Colon (tissue), 2 donors: ENCODE results near the gene FSD2.
"Not testable (repeated sequence)": the region's sequence is repeated elsewhere in the genome, so short reads cannot be mapped to it uniquely, and the experiment has no call there.

ENCODE experiments used
- FAIRE-seq: peaks from 2 replicates; lab custom pipeline; 2012; peaks lifted over from hg19 to GRCh38; lab: Jason Lieb, UNC
- donor health status: control.
- donor health status: control.

FSD2 gene

GRCh38 chr15:82830427-82831173 is 24.7 kb upstream of the FSD2 start:
- FAIRE-seq, result no peak

DNA sequence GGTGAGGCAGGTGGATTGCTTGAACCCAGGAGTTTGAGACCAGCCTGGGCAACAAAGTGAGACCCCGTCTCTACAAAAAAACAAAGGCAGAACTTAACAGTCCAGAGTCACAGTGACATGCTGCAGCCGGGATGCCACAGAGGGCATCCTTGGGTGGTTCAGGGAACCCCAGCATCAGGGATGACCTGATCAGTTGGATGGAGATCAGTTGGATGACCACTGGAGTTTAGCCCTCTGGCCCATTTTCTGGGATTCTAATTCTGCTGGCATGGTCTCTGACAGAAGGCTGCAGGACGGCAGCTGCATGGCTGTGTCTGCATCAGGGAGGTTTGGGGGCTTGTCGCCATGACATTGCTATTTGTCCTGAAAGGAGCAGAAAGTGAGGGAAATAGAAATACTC is 23.4 kb upstream of the FSD2 start:
- no peak for FAIRE-seq

GRCh38 chr15:82828075-82828474 is 22.2 kb upstream of the FSD2 start:
- no peak for FAIRE-seq

- no peak for FAIRE-seq
Measured at GRCh38 chr15:82823049-82823448, 17.2 kb upstream of the FSD2 start.

DNA sequence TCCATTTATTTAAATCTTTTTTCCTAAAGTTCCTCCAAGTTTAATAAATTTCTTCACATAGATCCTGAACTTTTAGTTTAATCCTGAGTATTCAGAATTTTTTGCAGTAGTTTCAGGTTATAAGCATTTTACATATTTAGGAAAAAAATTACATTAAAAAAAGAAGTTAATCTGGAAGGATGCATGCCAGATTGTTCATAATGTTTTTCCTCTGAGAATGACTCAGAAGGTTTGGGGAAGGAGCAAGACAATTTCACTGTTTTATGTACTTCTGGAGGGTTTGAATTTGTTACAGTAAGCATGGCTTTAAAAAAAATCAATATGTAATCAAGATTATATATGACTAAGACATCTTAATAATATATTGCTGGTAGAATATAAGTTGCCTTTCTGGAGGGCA is 16.0 kb upstream of the FSD2 start:
- FAIRE-seq, result not testable (repeated sequence)

- FAIRE-seq, result not testable (repeated sequence)
Measured at GRCh38 chr15:82821396-82821795, 15.5 kb upstream of the FSD2 start.

- FAIRE-seq, result no peak
Measured at GRCh38 chr15:82820128-82820527, 14.3 kb upstream of the FSD2 start.

DNA sequence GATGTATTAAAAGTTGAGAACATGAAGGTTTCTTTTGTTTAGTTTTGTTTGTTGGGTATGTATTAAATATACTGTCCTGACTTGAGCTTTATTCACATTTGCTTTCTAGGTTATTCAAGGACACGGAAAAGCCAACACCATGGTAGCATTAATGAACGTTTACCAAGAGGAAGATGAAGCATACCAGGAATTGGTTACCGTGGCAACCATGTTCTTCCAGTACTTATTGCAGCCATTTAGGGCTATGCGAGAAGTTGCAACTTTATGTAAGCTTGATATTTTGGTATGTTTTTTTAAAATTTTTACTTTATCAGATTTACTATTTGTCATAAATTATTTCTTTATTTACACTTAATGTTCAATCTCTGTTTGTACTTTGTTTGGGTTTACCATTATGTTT is 7.1 kb upstream of the FSD2 start:
- FAIRE-seq, result no peak

DNA sequence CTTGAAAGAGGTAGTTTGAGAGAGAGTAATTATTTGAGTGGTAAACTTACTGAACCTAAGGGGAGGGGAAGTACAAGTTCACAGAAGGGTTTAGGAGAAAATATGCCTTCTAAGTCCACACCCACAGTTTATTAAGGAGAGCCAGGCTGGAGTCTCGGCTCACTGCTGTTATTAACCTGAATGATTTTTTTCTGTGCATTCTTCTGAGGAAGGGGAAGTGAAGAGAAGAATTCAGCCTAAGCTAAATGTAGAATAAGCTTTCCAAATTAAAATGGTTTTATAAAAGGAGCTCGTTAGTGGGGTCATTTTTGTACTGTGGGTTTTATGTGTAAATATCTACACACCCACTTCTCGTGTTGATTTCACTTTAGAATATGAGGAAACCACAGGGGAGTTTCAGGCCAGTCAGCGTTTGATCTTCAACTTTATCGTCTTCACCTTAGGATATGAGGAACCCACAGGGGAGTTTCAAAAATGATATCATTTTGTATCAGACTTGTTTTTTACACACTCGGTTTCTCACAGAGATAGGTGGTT is 5.1 kb upstream of the FSD2 start:
- FAIRE-seq, result no peak

DNA sequence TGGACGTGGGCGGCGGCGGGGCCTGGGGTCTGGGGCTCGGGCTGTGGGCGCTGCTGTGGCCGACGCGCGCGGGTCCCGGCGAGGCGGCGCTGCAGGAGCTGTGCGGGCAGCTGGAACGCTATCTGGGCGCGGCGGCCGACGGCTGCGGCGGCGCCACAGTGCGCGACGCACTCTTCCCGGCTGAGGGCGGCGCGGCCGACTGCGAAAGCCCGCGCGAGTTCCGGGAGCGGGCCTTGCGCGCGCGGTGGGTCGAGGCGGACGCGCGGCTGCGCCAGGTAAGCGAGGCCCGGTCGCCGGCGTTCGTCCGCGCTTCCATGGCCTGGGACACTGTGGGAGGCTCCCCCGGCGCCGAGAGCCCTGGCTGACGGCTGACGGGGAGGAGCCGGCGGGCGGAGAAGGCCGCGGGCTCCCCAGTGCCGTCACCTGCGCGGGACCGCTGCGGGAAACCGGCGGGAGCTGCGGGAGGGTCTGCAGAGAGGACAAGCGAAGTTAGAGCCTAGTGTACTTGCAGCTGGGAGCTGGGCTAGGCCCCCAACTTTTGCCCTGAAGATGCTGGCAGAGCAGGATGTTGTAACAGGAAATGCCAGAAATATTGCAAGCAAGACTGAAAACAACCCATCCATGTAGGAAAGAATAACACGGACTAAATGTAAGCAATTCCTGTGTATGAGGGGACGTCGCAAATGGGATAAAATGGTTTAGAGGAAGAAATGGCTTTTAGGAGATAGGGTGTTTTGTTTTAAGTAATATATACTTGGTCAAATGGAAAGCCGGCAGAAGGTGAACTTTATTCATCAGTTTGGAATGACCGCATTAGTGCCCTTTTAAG is 4.4 kb upstream of the FSD2 start:
- no peak for FAIRE-seq

- FAIRE-seq, result no peak
Measured at GRCh38 chr15:82809308-82810060, 3.6 kb upstream of the FSD2 start, which contains the start of gene WHAMM. Gene WHAMM (plus strand): TSS chr15:82809628. CDS start chr15:82809727, 99 bp downstream.

DNA sequence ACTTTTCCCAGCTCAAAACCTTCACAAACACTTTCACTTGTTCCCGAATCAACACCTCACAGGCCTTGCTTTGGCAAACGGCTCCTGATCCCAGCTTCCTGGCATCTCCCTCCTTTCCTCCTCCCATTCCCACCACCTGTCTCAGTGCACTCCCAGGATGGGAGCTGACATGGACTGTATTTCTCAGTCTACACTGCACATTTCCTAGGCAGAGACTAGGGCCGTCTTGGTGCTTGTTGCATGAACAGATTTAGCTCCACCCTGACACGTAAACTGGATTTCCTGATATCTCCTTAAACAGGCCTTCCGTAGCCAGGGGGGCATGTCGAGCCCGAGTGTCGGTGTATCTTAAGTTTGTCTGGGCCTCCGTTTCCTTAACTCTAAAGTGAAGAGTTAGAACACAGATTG is 2.8 kb upstream of the FSD2 start:
- no peak for FAIRE-seq

DNA sequence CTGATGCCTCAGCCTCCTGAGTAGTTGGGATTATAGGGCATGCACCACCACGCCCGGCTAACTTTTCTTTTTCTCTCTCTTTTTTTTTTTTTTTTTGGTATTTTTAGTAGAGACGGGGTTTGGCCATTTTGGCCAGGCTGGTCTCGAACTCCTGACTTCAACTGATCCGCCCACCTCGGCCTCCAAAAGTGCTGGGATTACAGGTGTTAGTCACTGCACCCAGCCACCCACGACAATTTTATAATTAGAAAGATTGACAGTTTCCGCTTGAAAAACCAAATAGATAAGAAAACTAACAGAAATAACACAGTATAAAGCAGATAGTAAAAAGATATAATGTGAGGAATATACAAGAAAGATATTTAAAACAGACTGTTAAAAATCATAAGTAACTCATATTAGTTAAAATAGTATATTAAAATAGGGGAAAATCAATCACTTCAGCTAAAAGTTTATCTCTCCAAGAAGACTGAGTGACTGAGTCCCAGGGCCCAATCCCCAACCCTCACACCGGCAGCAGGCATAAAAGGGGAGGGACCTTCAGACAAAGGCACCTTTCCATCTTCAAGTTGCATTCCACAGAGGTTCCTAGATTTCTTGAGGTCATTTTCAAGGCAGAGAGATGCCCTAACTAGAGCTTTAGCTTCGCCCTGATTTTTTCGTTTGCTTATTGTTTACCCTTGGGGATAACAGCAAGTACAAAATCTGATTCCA is 2.2 kb upstream of the FSD2 start:
- no peak for FAIRE-seq

- FAIRE-seq, result no peak
Measured at GRCh38 chr15:82804575-82804949, 1.3 kb downstream of the FSD2 start.

DNA sequence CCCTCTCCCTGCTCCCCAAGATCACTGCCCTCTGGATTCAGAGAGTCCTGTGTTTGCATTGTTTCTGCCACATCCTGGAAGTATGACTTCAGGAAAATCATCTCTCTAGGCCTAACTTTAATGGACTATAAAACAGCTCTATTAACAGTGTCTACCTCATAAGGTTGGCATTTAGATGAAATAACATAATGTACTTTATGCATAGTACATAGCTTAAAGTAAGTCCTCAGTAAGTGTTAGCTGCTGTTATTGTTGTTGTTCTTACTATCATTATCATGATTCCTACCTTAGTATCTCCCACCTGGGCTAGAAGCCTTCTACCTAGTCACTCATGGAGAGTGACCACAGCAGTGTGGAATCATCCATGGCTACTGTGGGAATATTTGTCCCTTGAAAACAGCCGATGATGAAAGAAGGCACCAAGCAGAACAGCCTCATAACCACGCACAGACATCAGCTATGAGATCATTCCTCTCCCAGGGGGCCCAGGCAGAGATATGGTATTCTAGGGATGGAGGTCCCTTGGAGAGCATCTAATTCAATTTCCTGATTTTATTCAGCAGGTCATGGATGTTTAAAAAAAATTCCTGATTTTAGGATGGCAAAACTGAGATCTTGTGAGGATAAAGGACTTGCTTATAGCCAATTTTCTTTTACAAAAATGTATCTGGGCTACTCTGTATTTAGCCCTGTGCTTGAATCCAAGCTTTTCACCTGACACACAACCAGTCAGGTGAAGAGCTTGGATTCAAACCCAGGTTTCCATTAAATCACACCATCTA is 1.9 kb downstream of the FSD2 start:
- FAIRE-seq, result no peak

- no peak for FAIRE-seq
Measured at GRCh38 chr15:82802497-82802896, 3.4 kb downstream of the FSD2 start.

GRCh38 chr15:82799183-82799841 is 6.6 kb downstream of the FSD2 start:
- FAIRE-seq, result no peak

DNA sequence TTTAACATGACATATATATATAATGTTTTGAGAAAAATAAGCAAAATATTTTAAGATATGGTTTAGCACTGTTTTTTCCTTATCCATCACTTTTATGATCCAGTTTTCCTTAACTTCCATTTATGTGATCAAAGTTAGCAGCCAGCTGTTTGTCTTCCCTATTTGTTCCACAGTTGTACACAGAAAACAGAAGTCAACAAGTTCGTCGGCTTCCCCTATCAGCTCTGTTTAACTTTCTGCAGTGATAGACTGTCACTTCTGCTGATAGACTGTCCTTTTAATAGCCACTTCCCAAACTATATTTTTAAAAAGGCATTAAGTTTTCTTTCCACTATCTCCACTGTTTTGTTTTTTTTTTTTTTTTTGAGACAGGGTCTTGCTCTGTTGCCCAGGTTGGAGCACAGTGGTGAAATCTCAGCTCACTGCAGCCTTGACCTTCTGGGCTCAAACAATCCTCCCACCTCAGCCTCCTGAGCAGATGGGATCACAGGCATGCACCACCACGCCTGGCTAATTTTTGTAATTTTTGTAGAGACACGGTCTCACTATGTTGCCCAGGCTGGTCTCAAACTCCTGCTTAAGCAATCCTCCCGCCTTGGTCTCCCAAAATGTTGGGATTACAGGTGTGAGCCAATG is 7.2 kb downstream of the FSD2 start:
- FAIRE-seq, result no peak

DNA sequence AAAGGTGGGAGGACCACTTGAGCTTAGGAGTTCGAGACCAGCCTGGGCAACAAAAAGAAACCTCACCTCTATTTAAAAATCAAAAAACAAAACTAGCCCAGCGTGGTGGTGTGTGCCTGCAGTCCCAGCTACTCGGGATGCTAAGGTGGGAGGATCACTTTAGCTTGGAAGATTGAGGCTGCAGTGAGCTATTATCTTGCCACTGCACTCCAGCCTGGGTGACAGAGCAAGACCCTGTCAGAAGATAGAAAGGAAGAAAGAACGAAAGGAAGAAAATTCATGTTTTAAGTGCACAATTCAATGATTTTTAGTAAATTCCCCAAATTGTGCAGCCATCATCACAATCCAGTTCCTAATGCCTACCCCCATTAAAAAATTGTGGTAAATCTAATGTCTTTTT is 7.8 kb downstream of the FSD2 start:
- FAIRE-seq, result no peak

GRCh38 chr15:82793737-82794136 is 12.1 kb downstream of the FSD2 start:
- FAIRE-seq, result no peak
